T-helper 2 cell treated with Interferon-gamma antibody and Interleukin-4, amounts not matched to agents 5 μg/mL and 100 μg/mL, for 36 hours (primary cell): ENCODE results near the gene LARP6.

ENCODE experiments used
- DNase-seq: peaks from one replicate; pipeline ENCODE4 v3.0.0; 2021; ENCODE audit warnings: low spot score
- H3K27ac Mint-ChIP-seq: one replicate; pipeline ENCODE4 v1.8.0; 2021; ENCODE audit warnings: mild to moderate bottlenecking, mixed read lengths
- H3K27me3 Mint-ChIP-seq: one replicate; pipeline ENCODE4 v1.8.0; 2021; ENCODE audit warnings: low read depth, mixed read lengths
- H3K36me3 Mint-ChIP-seq: one replicate; pipeline ENCODE4 v1.8.0; 2021; ENCODE audit warnings: low read depth, mixed read lengths
- H3K4me1 Mint-ChIP-seq: one replicate; pipeline ENCODE4 v1.8.0; 2021; ENCODE audit warnings: low read depth, mixed read lengths
- H3K4me3 Mint-ChIP-seq: one replicate; pipeline ENCODE4 v1.8.0; 2022; ENCODE audit warnings: mild to moderate bottlenecking, moderate library complexity, mixed read lengths
- H3K9me3 Mint-ChIP-seq: one replicate; pipeline ENCODE4 v1.8.0; 2021; ENCODE audit warnings: mixed read lengths

Gene LARP6

DNA sequence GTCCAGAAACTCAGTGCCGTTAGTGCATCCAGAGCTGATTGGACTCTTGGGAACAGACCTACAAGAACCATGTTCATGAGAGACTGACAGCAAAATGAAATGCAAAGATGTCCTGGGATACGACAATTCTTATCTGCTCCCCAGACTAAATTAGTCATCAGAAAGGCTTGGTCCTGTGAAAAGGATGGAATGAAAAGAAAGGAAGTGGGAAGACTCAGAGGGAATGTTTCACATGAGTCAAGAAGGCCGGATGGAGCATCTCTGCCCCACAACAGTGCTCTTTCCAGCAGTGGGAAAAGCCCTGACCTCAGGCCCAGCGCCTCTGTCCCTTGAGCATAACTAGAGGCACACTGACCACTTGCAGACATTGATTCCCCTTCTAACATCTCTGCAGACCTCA, 51.3 kb downstream of the LARP6 start:
- Mint-ChIP-seq H3K36me3 (no peaks in the 10 kb centered on the region), H3K4me3 (no peak overlapping the region), H3K4me1 (no peaks in the 10 kb centered on the region), H3K9me3 (no peaks in the 10 kb centered on the region), H3K27ac (no peak overlapping the region), H3K27me3 (peaks cover 3% of the 10 kb centered on the region)
- no peak for DNase-seq

DNA sequence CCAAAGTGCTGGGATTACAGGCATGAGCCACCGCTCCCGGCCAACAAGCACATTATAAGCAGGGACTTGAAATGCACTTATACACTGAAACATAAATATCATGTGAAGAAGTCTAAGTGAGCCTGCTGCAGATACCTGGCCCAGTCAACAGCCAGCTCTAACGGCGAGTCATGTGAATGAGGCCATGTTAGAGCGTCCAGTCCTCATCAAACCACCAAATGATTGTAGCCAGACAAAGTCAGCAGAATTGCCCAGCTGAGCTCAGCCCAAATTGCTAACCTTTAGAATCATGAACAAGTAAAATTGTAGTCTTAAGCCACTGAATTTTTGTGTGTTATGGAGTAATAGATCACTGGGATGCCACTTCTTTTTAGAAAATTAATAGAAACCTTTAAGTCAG, 52.8 kb downstream of the LARP6 start:
- Mint-ChIP-seq H3K9me3 (no peaks in the 10 kb centered on the region), H3K4me3 (no peak overlapping the region), H3K27ac (no peak overlapping the region), H3K36me3 (no peaks in the 10 kb centered on the region), H3K4me1 (no peaks in the 10 kb centered on the region), H3K27me3 (peaks cover 3% of the 10 kb centered on the region)
- no peak for DNase-seq

DNA sequence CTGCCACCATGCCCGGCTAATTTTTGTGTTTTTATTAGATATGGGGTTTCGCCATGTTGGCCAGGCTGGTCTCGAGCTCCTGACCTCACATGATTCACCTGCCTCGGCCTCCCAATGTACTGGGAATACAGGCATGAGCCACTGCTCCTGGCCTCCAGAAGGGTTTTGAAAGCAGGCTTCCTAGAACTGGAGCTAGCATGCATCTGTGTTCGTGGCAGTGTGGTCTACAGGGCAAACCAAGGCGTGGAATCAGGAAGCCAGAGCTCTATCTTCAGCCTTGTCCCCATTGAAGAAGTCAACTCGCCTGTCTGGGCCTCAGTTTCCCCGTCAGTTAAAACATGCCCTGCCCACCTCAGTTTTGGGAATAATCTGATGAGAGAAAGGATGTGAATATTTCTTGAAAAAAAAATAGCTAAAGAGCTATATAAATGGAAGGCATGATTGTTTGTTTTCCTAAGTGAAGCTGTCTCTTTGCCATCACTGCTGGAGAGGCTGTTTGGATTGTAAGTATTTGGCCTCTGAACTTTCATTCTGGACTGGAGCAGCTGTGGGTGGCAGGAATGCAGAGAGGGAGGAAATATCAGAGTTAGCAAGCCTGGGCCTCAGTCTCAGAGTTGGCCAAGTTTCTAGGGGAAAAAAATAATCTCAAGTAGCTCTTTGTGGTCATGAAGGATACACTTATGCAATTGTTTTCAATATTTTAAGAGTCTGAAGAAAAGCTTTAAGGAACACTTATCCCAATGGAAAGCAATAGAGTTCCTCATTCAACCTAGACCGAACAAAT, 54.1 kb downstream of the LARP6 start:
- Mint-ChIP-seq H3K9me3 (no peaks in the 10 kb centered on the region), H3K4me3 (no peak overlapping the region), H3K4me1 (no peaks in the 10 kb centered on the region), H3K36me3 (no peaks in the 10 kb centered on the region), H3K27me3 (peaks cover 3% of the 10 kb centered on the region), H3K27ac (no peak overlapping the region)
- DNase-seq: no peak

DNA sequence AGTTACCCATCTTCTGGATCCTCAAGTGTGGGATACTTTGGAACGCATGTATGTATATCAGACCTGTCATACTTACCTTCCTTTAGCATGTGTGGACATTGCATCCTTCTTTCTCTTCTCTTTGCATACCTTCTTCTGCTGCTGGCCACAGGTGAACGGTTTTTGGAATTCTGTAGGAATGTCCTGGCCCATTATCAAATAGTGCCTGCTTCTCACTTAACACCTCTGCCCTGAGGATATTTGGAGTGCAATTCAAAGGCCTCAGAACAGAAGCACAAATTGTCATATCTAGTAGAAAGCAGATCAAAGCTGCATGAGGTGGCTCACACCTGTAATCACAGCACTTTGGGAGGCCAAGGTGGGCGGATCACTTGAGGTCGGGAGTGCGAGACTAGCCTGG, 56.5 kb downstream of the LARP6 start:
- no peaks in the 10 kb centered on the region for H3K36me3 Mint-ChIP-seq
- H3K4me1 Mint-ChIP-seq: no peaks in the 10 kb centered on the region
- peaks cover 8% of the 10 kb centered on the region for H3K27me3 Mint-ChIP-seq
- no peaks in the 10 kb centered on the region for H3K9me3 Mint-ChIP-seq
- H3K27ac Mint-ChIP-seq: no peak overlapping the region
- H3K4me3 Mint-ChIP-seq: no peak overlapping the region
- no peak for DNase-seq

DNA sequence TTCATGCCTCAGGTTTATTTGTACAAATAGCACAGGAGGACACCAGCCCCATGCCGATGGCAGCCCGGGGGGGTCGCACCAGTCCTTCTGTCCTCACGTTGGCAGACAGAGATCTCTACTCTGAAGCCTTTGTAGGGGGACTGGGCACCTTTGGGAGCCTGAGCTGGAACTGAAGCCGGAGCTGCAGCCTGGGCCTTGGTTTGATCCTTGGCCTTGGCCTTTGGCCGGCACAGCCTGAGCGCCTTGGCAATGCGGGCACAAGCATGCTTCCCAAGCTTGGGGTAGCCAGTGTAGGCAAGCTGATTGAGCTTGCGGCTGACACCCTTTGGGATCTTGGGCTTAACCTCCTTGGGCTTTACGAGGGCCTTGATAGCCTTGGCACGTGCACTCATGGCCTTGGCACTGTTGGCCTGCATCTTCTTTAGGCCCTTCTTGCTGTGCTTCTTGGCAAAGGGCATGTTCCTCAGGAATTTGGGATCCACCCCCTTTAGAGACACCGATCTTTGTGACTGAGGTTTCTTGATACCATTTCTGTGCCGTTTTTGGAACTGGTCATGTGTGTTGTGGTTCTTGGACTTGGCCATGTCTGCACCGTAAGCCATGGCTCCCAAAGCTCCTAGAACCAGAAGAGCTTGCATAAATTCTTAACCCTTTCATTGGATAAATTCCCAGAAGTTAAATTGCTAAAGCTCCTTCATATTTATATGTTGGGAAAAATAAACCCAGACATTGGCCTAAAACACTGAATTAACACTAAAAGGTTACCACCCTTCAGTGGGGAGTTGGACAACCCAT, 57.2 kb downstream of the LARP6 start:
- no peaks in the 10 kb centered on the region for H3K4me1 Mint-ChIP-seq
- H3K9me3 Mint-ChIP-seq: no peaks in the 10 kb centered on the region

DNA sequence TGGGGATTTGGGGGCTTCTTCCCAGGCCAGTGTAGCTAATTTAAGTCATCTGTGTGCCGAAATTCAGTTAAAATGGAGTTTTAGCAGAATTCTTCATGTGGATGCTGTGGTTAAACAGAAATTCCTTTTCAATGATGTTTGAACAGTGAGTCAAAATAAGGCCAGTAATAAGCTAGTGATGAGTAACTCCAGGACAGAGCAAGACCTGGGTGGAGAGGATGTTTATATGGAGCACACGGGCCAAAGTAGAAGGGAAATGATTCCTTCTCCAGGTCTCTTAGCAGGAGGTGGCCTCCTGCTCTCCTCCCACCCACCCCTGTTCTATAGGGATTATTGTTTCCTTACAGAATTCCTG, 58.7 kb downstream of the LARP6 start:
- H3K27me3 Mint-ChIP-seq: peaks cover 13% of the 10 kb centered on the region
- H3K27ac Mint-ChIP-seq: no peak overlapping the region
- no peak for DNase-seq
- H3K4me3 Mint-ChIP-seq: no peak overlapping the region
- H3K9me3 Mint-ChIP-seq: no peaks in the 10 kb centered on the region
- no peaks in the 10 kb centered on the region for H3K4me1 Mint-ChIP-seq
- no peaks in the 10 kb centered on the region for H3K36me3 Mint-ChIP-seq

More for the DNA sequence above, 57.2 kb downstream of the LARP6 start:
- peaks cover 11% of the 10 kb centered on the region for H3K27me3 Mint-ChIP-seq
- H3K4me3 Mint-ChIP-seq: no peak overlapping the region
- H3K27ac Mint-ChIP-seq: no peak overlapping the region
- H3K36me3 Mint-ChIP-seq: no peaks in the 10 kb centered on the region
- DNase-seq: no peak

DNA sequence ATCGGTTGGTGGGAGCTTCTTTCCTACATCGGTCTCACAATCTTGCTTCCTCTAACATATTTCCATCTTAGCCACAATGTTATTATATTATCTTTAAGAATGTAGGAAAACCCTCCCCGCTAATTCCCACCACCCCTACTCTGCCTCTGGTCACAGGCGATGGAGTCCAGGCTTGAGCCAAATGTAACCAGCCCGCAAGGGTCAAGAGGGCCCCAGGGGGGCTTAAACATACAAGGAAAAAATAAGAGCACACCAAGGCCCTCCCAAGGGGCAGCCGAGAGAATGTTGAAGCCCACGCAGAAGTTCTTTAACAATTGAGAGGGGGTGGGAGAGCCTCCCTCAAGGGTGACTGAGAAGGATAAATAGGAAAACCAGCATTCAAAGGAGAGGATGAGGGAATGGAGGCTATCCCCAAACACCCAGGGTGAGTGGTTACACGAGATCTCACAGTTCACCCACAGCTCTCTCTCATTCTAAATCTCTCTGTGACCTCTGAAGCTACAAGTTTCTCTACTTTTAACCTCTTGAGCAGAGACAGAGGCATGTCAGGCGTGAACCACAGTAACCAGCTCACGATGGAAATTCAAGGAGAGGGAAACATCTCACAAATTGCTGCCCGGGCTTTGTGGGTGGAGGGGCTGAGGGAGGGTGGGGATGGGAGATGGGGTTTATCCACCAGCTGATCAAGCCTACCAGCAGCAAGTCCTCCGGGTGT, 59.2 kb downstream of the LARP6 start:
- Mint-ChIP-seq H3K9me3 (no peaks in the 10 kb centered on the region), H3K4me3 (no peak overlapping the region), H3K27ac (no peak overlapping the region), H3K36me3 (no peaks in the 10 kb centered on the region), H3K4me1 (no peaks in the 10 kb centered on the region), H3K27me3 (peaks cover 13% of the 10 kb centered on the region)
- DNase-seq: no peak

DNA sequence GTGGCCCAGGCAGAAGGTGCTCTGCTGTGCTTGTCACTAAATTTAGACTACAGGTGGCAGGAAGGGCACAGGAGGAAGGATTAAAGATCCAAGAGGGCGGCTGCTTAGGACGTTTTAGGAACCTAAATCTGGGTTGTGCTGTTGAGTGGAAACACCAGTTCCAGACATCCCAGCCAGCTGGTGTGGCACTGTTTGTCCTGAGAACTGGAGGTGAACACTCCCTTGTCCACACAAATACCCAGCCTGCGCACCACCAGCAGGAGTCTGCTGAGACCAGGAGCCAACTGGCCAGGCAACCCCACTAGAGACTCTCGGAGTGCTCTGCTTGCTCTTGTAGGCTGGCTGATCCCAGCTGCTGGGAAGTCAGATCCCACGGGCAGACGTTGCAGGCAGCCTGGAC, 60.3 kb downstream of the LARP6 start:
- no peaks in the 10 kb centered on the region for H3K9me3 Mint-ChIP-seq
- no peak overlapping the region for H3K27ac Mint-ChIP-seq
- no peak for DNase-seq
- H3K4me3 Mint-ChIP-seq: no peak overlapping the region
- H3K4me1 Mint-ChIP-seq: no peaks in the 10 kb centered on the region
- peaks cover 10% of the 10 kb centered on the region for H3K27me3 Mint-ChIP-seq
- no peaks in the 10 kb centered on the region for H3K36me3 Mint-ChIP-seq

DNA sequence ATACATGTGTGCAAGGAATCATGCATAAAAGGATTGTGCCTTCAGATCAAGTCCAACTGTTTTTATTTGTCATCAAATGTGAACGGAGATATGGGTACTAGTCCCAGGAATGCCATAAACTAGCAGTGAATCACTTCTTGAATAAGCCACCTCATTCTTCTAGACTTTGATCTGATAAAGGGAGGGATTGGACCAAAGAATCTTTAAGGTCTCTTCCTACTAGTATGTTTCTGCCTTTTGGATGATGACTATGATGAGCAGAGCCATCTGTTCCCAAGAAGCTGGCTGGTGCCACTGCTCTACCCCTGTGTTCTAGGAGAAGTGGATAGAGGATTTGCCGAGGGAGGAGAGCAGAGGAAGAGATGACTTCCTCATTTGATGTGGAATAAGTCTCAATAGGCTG, 61.8 kb downstream of the LARP6 start:
- no peak overlapping the region for H3K4me3 Mint-ChIP-seq
- peaks cover 13% of the 10 kb centered on the region for H3K27me3 Mint-ChIP-seq
- no peak overlapping the region for H3K27ac Mint-ChIP-seq
- no peaks in the 10 kb centered on the region for H3K36me3 Mint-ChIP-seq
- DNase-seq: no peak
- H3K4me1 Mint-ChIP-seq: no peaks in the 10 kb centered on the region
- H3K9me3 Mint-ChIP-seq: no peaks in the 10 kb centered on the region

DNA sequence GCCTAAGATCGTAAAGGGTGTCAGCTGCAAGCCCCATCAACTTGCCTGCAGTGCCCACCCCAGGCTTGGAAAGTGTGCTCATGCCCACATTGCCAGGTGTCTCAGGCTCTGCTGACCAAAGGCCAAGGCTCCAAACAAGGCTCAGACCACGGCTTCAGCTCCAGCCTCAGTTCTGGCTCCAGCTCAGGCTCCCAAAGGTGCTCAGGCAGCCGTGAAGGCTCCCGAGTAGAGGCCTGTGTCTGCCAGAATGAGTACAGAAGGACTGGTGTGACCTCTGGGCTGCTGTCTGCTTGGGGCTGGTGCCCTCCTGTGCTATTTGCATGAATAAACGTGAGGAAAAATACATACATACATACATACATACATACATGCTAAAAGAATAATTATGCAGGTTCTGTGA, 62.7 kb downstream of the LARP6 start:
- H3K9me3 Mint-ChIP-seq: no peaks in the 10 kb centered on the region
- H3K27me3 Mint-ChIP-seq: peaks cover 13% of the 10 kb centered on the region
- no peaks in the 10 kb centered on the region for H3K4me1 Mint-ChIP-seq
- no peak for DNase-seq
- no peak overlapping the region for H3K4me3 Mint-ChIP-seq
- no peaks in the 10 kb centered on the region for H3K36me3 Mint-ChIP-seq
- H3K27ac Mint-ChIP-seq: no peak overlapping the region

DNA sequence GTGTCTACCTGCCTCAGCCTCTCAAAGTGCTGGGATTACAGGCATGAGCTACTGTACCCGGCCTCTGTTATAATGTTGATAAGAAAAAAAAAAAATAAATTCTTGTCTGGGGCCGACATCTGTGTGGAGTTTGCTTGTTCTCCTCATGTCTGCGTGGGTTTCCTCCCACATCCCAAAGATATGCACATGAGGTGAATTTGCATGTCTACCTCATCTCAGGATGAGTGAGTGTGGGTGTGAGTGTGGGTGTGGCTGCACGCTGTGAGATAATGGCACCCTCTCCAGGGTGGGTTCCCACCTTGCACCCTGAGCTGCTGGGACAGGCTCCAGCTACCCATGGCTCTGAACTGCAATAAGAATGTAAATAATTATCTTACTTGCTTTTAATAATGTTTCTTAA, 64.7 kb downstream of the LARP6 start:
- H3K4me3 Mint-ChIP-seq: no peak overlapping the region
- H3K27ac Mint-ChIP-seq: no peak overlapping the region
- H3K27me3 Mint-ChIP-seq: peaks cover 13% of the 10 kb centered on the region
- no peaks in the 10 kb centered on the region for H3K4me1 Mint-ChIP-seq
- no peaks in the 10 kb centered on the region for H3K36me3 Mint-ChIP-seq
- H3K9me3 Mint-ChIP-seq: no peaks in the 10 kb centered on the region
- no peak for DNase-seq

DNA sequence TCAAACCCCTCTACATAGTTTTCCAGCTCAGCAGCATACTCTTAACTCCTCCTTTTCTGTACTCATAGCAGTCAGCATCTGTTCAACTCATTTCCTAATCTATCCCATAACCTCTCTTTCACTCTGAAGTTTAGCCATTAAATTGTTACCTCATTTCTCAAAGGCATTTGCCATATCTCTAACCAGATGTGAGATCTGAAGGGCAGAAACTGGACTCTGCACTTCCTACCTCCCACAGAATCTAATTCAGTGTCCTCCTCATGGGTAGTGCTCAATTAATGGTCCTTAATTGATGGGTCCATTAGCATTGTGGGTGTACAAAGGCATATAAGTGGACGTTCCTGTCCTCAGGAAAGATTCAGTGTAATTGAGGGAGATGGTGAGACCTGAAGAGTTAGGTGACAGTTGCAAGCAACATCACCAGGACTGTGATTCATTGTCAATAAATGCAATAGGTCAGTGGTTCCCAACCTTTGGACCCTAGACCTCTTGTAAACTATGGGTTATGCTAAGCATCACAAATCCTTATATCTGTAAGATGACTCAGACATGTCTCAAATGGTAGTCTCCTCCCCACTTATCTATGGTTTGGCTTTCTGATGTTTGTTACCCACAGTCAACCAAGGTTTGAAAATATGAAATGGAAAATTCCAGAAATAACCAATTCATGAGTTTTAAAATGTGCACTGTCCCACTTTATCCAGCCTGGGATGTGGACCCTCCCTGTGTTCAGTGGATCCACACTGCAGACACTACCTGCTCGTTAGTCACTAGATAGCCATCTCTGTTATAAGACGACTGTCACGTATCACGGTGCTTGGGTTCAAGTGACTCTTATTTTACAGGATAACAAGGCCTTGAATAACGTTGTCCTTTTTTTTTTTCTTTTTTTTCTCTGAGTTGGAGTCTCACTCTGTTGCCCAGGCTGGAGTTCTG, 65.6 kb downstream of the LARP6 start:
- H3K4me1 Mint-ChIP-seq: no peaks in the 10 kb centered on the region
- H3K4me3 Mint-ChIP-seq: no peak overlapping the region
- H3K27me3 Mint-ChIP-seq: peaks cover 17% of the 10 kb centered on the region
- H3K9me3 Mint-ChIP-seq: no peaks in the 10 kb centered on the region
- H3K27ac Mint-ChIP-seq: no peak overlapping the region
- DNase-seq: no peak
- no peaks in the 10 kb centered on the region for H3K36me3 Mint-ChIP-seq

DNA sequence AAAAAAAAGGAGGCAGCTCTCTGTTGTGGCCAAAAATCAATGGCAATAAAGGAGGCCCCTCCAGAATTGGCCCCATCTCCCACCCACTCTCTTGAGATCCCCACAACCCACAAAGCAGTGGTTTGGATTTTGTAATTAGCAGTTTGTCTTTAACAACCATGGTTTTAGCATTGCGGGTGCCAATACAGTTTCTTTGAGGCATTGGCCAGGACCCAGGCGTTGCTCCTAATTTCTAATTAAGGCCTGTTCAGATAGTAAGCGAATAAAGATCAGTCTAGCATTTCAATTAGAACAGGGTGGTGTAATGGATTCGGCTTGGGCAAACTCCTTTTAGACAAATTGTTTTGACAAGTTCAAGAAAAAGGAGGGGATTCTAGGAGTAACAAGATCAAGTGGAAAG, 67.0 kb downstream of the LARP6 start:
- peaks cover 10% of the 10 kb centered on the region for H3K27me3 Mint-ChIP-seq
- no peak overlapping the region for H3K4me3 Mint-ChIP-seq
- H3K36me3 Mint-ChIP-seq: no peaks in the 10 kb centered on the region

More for the DNA sequence above, 67.0 kb downstream of the LARP6 start:
- Mint-ChIP-seq H3K4me1 (no peaks in the 10 kb centered on the region), H3K27ac (no peak overlapping the region), H3K9me3 (no peaks in the 10 kb centered on the region)
- no peak for DNase-seq
